GM12874 (cell line): ENCODE results near the gene CTTNBP2NL.

Experiments
- TF ChIP-seq, protein P1 (sequence below): IDR thresholded peaks from 2 replicates; pipeline ENCODE4 v1.5.1; 2011; ENCODE audit warnings: low read depth, mild to moderate bottlenecking, control low read depth, low read length, moderate library complexity; ENCODE audit not compliant: insufficient read depth

Gene CTTNBP2NL

DNA sequence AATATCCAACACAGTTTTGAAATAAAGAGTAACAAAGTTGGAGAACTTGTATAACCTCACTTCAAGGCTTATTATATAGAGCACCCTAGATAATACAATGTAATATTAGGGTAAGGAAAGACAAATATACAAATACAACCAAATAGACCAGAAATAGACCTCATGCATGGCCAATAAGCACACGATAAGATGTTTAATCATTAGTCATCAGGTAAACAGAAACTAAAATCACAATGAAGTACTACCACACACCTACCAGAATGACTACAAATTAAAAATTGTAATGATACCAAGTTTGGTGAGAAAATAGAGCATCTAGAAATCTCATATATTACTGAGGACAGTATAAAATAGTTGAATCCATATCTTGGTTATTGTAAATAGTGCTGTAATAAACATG is 20.3 kb upstream of the CTTNBP2NL start:
- TF ChIP-seq, protein P1, sequence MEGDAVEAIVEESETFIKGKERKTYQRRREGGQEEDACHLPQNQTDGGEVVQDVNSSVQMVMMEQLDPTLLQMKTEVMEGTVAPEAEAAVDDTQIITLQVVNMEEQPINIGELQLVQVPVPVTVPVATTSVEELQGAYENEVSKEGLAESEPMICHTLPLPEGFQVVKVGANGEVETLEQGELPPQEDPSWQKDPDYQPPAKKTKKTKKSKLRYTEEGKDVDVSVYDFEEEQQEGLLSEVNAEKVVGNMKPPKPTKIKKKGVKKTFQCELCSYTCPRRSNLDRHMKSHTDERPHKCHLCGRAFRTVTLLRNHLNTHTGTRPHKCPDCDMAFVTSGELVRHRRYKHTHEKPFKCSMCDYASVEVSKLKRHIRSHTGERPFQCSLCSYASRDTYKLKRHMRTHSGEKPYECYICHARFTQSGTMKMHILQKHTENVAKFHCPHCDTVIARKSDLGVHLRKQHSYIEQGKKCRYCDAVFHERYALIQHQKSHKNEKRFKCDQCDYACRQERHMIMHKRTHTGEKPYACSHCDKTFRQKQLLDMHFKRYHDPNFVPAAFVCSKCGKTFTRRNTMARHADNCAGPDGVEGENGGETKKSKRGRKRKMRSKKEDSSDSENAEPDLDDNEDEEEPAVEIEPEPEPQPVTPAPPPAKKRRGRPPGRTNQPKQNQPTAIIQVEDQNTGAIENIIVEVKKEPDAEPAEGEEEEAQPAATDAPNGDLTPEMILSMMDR: no peak

DNA sequence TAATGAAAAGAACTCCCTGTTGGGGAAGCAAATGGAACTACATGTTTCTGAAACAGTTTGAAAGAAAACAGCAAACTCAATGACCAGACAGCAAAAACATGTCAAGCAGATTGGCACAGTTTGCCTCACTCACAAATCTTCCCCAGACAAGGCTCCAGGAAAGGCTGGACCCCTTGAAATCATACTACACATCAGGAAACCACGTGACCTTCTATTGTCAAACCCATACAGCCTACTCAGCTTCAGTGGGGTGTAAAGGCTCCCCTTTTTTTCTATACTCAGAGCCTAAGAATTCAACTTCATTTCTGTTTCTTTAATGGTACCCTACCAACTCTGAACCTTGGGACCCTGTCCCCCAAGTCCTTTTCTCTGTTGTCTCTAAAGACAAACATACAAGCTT is 15.7 kb upstream of the CTTNBP2NL start:
- TF ChIP-seq, protein P1: no peak

DNA sequence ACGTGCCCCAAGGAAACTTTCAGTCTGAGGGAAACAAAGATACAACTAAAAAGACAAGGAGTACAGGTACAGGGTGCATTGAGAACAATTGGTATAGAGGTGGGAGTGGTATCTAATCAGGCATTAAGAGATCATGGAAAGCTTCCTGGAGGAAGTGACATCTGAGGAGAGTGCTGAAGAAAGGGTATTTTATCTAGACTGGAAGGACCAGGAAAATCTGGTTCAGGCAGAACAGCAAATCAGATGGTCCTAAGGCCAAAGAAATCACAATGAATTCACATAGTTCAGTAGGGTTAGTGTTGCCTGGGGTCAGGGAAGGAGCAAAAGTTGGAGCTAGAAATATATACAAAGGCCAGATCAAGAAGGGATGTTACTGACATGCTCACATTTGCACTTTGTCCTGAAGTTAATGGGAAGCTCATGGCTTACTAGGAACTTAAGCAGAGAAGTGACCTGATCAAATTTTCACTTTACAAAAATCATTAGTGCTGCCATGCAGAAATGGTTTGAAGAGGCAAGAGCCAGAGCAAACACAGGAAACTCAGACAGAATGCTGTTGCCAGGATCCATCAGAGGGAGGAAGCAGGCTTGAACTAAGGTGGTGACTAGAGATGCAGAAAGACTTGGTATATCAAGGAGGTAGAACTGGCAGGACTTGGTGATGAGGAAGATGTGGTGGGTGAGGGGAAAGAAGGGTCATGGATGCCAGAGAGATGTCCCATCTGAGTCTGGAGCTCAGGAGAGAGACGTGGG is 14.5 kb upstream of the CTTNBP2NL start:
- TF ChIP-seq, protein P1: no peak

DNA sequence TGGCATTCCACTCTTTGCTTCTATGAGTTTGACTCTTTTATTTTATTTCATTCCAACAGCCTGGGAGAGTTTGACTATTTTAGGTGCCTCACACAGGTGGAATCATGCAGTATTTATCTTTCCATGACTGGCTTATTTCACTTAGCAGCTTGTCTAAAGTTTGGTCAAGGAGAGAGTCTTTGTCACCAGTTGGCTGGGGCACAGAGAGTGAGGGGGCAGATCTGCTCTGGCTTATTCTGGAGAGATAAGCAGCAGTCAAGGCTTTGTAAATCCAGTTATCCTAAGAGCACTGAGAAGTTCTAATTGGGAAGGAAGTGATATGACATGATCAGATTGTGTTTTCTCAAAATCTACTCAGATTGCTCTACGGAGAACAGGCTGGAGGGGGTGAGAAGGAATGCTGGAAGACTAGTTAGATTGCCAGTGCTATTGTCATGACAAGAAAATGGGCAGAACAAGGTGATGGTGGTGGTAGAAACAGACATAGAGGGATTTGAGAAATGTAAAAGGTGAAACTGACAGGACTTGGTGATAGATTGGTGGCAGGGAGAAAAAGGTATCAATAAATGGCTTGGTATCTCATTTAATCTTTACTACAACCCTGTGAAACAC is 12.1 kb upstream of the CTTNBP2NL start:
- TF ChIP-seq, protein P1: no peak

DNA sequence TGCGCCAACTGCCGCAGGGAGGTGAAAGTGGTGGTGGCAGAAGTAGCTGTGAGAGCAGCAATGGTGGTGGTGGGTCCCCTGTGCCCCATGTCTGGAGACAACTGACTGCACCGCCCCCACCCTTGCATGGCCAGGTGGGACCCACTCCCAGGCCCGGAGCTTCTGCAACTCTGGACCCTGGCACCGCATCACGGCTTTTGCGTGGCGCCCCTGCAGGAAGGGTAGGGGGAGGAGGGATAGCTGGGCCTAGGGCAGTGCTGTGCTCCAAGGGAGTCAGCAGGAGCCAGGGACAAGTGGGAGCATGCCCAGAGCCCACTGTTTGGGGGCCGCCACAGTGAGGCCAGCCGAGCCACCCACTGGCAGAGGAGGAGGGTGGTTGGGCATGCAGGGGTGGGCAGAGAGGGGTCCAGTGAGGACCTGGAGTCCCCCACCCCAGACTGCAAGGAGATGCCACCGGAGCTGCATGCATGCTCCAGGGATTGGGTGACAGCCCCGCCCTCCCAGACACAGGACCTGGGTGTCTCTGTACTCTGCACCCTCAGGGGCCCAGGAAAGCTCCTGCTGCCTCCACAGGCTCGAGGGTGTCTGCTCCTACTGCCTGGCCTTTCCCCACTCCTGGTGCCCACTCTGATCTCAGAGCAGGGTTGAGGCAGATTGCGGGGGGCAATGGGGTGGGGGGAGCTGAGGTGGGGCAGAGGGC is 9.8 kb upstream of the CTTNBP2NL start:
- TF ChIP-seq, protein P1: no peak

DNA sequence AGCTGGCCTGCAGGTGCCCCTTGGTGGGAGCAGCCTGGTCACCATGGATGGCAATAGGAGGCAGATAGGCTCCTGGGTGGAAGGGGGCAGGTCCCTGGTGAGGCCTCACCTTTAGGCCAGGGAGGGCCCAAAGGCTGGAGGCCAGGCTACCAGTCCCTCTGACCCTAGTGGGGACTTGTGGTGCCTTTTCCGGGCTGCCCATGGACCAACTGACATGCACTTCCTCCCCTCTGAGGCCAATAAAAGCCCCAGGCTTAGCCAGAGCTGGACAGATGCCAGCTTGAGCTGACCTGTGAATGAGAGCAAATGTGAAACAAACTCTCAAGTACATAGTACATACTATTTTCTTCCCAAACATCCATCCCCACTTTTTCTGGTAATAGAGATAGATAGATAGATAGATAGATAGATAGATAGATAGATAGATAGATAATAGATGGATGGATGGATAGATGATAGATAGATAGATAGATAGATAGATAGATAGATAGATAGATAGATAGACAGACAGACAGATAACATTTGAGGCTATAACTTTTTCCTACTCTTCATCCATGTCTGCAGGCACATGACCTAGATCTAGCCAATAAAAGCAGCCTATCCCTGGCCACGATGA is 9.2 kb upstream of the CTTNBP2NL start:
- TF ChIP-seq, protein P1: no peak

DNA sequence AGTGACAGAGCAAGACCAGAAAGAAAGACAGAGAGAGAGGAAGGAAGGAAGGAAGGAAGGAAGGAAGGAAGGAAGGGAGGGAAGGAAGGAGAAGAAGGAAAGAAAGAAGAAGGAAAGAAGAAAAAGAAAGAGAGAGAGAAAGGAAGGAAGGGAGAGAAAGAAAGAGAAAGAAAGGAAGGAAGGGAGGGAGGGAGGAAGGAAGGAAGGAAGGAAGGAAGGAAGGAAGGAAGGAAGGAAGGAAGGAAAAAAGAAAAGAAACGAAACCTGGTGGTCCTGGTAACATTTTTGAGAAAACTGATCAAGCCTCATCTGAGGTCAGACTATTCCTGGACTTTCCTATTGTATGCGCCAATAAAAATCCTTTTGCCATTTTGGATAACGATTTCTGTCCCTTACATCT is 8.2 kb upstream of the CTTNBP2NL start:
- TF ChIP-seq, protein P1: no peak
